ENCODE measurements around the gene DCLRE1A. TPM values are rescaled to one million over a fixed set of nuclear protein-coding genes. Genes with fewer than 3 reads are reported as not detected.
"Not testable (repeated sequence)": the region's sequence is repeated elsewhere in the genome, so short reads cannot be mapped to it uniquely, and the experiment has no call there.

The DCLRE1A gene
- total RNA-seq, 1 experiment from 2014 or later, result 14.6 TPM

DNA sequence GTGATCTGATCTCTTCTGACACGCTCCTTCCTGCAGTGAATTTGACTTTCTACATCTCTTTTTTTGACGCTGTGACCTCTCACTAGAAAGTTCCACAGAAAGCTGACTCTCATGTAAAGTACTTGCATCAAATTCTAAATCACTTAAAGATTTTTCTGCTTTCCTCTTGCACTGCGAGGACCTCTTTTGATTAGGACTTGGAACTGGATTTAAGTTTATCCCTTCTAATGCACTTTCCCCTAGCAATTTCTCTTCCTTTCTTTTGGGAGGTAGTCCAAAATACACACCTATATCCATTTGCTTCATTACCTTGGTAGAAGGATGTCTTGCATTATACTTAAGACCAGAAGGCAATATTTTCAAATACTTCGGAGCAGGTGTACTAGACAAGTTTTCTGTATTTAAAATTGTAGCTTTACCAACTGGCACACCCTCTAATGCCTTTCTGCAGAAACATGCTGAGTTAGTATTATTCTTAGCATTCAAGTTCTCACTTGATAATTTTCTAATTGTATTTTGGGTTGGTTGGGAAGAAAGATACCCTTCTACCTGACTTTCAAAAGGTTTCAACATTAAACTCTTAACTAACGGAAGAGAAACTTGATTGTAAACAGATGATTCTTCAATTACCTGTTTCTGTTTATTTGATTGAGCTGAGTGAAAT is 4.6 kb downstream of the DCLRE1A start:
- peaks cover 18% of the 10 kb centered on the region for H3K36me3 ChIP-seq
- no peak for DNase-seq (ENCODE audit: low read depth in 1 of 2, low spot score in 2 of 2)
- no peaks in the 10 kb centered on the region for H3K9me3 ChIP-seq (replicated peaks)
- no peak overlapping the region for H3K27ac ChIP-seq
- no peak overlapping the region for H3K4me3 ChIP-seq
- H3K4me1 ChIP-seq (replicated peaks), result peaks cover 5% of the 10 kb centered on the region; the same call in 1 of the 2 replicates
- no peaks in the 10 kb centered on the region for H3K27me3 ChIP-seq (replicated peaks)

DNA sequence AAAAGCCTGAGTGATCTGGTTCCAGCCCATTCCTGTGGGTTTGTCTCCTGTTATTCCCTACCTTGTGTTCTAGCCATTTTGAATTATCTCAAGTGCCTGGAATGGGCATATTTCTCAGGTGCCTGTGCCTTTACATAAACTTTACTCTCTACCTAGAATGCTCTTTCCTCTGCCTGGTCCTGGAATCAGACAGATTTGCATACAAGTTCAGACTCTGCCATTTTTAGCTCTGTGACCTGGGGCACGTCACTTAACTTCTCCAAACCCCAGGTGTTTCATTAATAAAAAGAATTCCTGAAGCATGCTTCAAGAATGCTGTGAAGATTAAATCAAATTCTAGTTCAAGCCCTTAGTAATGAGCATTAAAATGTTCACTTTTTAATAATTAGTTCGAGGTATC is 7.8 kb downstream of the DCLRE1A start:
- Histone ChIP-seq H3K4me3 (no peak overlapping the region), H3K36me3 (peaks cover 30% of the 10 kb centered on the region), H3K4me1 (replicated peaks) (no peaks in the 10 kb centered on the region), H3K27ac (no peak overlapping the region), H3K27me3 (replicated peaks) (no peaks in the 10 kb centered on the region), H3K9me3 (replicated peaks) (no peaks in the 10 kb centered on the region)
- DNase-seq (ENCODE audit: low read depth in 1 of 2, low spot score in 2 of 2), result no peak

DNA sequence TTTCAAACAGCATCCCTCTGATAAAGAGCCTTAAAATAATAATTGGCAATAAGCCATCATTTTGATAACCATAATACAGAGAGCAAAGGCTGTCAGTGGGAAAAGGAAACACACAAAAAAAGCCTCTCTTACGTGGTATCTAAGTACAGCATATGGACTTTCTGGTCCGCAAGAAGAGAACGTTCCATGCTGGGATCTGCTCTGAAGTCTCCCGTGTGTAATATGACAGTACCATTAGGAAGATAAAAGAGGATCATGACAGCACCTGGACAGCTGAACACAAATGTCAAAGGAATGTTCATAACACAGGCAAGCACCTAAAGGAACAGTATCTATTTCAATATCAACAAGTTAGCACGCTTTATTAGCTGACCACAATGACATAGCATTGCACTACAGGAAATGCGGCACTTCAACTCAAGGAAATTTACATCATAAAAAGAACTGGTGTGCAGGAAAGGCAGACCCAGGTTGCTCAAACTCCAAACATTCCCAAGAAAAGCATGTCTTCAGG is 9.9 kb downstream of the DCLRE1A start:
- no peaks in the 10 kb centered on the region for H3K9me3 ChIP-seq (replicated peaks)
- H3K4me3 ChIP-seq, result no peak overlapping the region
- no peak for DNase-seq (ENCODE audit: low read depth in 1 of 2, low spot score in 2 of 2)
- H3K36me3 ChIP-seq, result peaks cover 36% of the 10 kb centered on the region
- H3K27me3 ChIP-seq (replicated peaks), result no peaks in the 10 kb centered on the region
- H3K4me1 ChIP-seq (replicated peaks), result no peaks in the 10 kb centered on the region
- no peak overlapping the region for H3K27ac ChIP-seq

DNA sequence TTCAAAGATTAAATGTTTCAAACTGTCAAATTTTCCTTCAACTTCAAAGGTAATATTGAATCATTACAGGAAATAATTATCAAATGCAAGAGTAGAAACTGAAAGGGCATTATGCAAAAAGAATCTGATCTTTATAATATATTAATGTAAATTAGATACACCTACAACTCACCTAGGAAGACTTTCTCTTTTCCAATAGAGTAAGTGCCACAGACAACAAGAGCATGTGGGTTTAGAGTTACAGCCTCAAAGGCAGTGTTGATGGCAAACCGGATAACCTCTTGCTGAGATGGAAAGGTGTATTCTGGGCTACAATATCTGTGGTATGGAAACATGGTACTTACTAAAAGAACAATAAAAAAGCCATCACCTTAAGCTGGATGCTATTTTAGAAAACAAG is 11.7 kb downstream of the DCLRE1A start:
- H3K4me1 ChIP-seq (replicated peaks), result no peaks in the 10 kb centered on the region
- H3K27me3 ChIP-seq (replicated peaks), result no peaks in the 10 kb centered on the region
- DNase-seq (ENCODE audit: low read depth in 1 of 2, low spot score in 2 of 2), result no peak

DNA sequence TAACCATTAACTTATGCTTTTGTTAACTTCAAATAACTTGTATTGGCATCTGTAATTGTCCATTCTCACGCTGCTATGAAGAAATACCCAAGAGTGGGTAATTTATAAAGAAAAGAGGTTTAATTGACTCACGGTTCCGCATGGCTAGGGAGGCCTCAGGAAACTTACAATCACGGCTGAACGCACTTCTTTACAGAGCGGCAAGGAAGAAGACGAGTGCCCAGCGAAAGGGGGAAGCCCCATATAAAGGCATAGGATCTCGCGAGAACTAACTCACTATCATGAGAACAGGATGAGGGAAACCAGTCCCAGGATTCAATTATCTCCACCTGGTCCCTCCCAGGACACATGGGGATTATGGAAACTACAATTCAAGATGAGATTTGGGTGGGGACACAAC is 25.3 kb downstream of the DCLRE1A start:
- H3K4me3 ChIP-seq; DNase-seq (ENCODE audit: low read depth in 1 of 2, low spot score in 2 of 2); H3K36me3 ChIP-seq; H3K27ac ChIP-seq; H3K4me1 ChIP-seq (replicated peaks); H3K9me3 ChIP-seq (replicated peaks): not testable (repeated sequence)
- peaks cover 13% of the 10 kb centered on the region for H3K27me3 ChIP-seq (replicated peaks)

More for the DNA sequence above, 11.7 kb downstream of the DCLRE1A start:
- no peak overlapping the region for H3K4me3 ChIP-seq
- H3K9me3 ChIP-seq (replicated peaks), result no peaks in the 10 kb centered on the region
- H3K36me3 ChIP-seq, result peaks cover 32% of the 10 kb centered on the region
- H3K27ac ChIP-seq, result no peak overlapping the region

DNA sequence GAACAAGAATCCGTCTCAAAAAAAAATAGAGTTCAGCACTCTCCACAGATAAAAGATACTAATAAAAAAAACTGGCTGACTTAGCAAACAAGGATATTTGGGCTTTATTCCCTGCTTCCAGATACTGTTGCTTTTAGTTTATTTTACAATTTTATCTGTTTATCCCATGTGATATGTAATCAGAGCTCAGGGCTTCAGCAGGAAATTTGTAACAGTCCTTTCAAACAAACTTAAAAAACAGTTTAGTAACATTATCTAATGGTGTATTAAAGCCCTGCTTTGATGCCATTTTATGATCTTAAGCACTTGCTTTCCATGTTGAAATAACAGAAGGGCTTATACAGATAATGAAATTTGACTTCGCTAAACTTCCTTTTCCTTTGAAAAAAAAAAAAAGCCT is 28.1 kb downstream of the DCLRE1A start:
- peaks cover 13% of the 10 kb centered on the region for H3K27me3 ChIP-seq (replicated peaks)
- no peak overlapping the region for H3K27ac ChIP-seq
- DNase-seq (ENCODE audit: low read depth in 1 of 2, low spot score in 2 of 2), result no peak
- no peaks in the 10 kb centered on the region for H3K4me1 ChIP-seq (replicated peaks)
- no peaks in the 10 kb centered on the region for H3K36me3 ChIP-seq
- H3K9me3 ChIP-seq (replicated peaks), result no peaks in the 10 kb centered on the region
- H3K4me3 ChIP-seq, result no peak overlapping the region

DNA sequence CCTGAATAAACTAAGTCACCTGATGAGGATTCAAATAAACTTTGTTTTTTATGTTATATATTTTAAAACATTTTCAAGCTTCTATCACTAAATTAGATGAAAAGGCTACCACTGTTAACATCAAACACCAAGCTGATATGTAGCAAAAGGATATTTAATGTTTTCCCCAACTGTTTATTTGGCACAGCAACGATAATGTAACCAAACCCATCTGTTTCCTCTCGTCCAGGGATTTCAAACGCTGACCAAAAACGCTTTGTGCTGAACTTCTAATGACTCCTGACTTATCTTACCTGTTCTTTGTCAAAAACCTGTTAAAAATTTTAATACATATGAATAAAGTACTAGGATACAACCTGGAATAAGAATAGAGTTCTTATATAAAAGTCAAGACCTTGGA is 30.5 kb downstream of the DCLRE1A start:
- DNase-seq (ENCODE audit: low read depth in 1 of 2, low spot score in 2 of 2), result no peak
- H3K4me1 ChIP-seq (replicated peaks), result no peaks in the 10 kb centered on the region
- no peak overlapping the region for H3K27ac ChIP-seq
- H3K9me3 ChIP-seq (replicated peaks), result no peaks in the 10 kb centered on the region
- no peaks in the 10 kb centered on the region for H3K36me3 ChIP-seq
- 0 out of 2 replicates have a peak, but pooled peaks cover 5% of the 10 kb centered on the region for H3K27me3 ChIP-seq (replicated peaks)
- H3K4me3 ChIP-seq, result no peak overlapping the region

DNA sequence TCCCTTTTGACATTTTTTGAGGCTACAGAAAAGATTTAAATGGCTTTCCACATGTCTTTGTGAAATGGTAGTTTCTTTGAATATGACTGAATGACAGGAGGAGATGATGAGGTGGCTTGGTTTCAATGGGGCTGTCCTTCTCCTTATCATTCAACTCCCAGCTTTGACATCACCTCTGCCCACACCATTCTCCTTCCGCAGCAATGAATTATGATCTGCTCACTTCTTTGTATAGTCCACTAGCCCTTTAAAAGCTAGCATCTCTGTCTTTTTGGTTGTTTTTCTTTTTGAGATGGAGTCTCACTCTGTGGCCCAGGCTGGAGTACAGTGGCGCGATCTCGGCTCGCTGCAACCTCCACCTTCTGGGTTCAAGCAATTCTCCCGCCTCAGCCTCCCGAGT is 31.7 kb downstream of the DCLRE1A start:
- no peak for DNase-seq (ENCODE audit: low read depth in 1 of 2, low spot score in 2 of 2)
- Histone ChIP-seq H3K9me3 (replicated peaks) (no peaks in the 10 kb centered on the region), H3K36me3 (no peaks in the 10 kb centered on the region), H3K27ac (no peak overlapping the region), H3K4me1 (replicated peaks) (no peaks in the 10 kb centered on the region), H3K4me3 (no peak overlapping the region), H3K27me3 (replicated peaks) (no peaks in the 10 kb centered on the region)

DNA sequence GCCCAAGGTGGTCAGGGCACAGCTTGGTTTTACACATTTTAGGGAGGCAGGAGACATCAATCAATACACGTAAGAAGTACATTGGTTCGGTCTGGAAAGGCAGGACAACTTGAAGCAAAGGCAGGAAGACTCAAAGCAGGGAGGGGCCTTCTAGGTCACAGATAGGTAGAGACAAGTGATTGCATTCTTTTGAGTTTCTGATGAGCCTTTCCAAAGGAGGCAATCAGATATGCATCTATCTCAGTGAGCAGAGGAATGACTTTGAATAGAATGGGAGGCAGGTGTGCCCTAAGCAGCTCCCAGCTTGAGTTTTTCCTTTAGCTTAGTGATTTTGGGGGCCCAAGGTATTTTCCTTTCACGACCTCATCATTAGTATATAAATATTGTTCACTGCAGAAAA is 32.6 kb downstream of the DCLRE1A start:
- not testable (repeated sequence) for H3K36me3 ChIP-seq; H3K27ac ChIP-seq; H3K27me3 ChIP-seq (replicated peaks); DNase-seq (ENCODE audit: low read depth in 1 of 2, low spot score in 2 of 2); H3K9me3 ChIP-seq (replicated peaks); H3K4me3 ChIP-seq; H3K4me1 ChIP-seq (replicated peaks)

DNA sequence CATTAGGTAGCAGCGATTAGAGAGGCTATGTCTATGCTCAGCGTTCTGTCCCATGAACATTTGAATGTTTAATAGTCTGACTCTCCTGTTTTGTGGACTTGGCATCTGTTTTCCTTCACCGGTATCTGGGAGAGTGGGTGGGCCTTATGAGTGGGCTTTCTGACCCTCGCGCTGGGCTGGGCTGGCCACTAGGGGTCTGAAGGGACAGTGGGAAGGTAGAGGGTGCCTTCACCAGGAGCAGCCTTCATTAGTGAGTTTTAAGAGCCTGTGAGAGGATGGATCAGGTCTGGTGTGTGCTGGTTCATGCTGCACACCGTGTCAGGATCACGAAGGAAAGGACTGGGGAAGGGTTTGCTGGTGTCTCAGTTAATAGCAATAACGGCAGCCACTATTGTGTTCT is 33.4 kb downstream of the DCLRE1A start:
- Histone ChIP-seq H3K36me3 (no peaks in the 10 kb centered on the region), H3K27me3 (replicated peaks) (no peaks in the 10 kb centered on the region), H3K27ac (no peak overlapping the region), H3K4me1 (replicated peaks) (no peaks in the 10 kb centered on the region), H3K4me3 (no peak overlapping the region), H3K9me3 (replicated peaks) (no peaks in the 10 kb centered on the region)
- peak in 1 of 2 experiments; percentile 10 for DNase-seq (ENCODE audit: low read depth in 1 of 2, low spot score in 2 of 2)

DNA sequence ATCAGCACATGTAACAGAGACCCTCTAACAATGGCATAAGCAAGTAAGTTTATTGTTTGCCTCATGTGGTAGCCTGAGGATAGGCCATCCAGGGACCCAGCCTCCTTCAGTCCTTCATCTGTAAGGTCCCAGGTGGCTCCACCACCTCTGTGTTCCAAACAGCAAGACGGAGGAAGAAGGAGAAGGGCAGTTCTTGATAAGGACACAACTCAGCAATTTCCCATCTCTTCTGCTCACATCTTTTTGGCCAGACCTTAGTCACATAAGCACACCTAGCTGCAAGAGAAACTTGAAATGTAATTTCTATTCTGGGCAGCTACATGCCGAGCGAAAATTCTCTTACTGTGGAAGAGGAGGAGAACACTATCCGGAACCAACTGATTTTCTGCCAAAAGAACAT is 33.9 kb downstream of the DCLRE1A start:
- Histone ChIP-seq H3K36me3 (no peaks in the 10 kb centered on the region), H3K9me3 (replicated peaks) (no peaks in the 10 kb centered on the region), H3K27ac (no peak overlapping the region), H3K4me1 (replicated peaks) (no peaks in the 10 kb centered on the region), H3K4me3 (no peak overlapping the region), H3K27me3 (replicated peaks) (no peaks in the 10 kb centered on the region)
- DNase-seq (ENCODE audit: low read depth in 1 of 2, low spot score in 2 of 2), result no peak

DNA sequence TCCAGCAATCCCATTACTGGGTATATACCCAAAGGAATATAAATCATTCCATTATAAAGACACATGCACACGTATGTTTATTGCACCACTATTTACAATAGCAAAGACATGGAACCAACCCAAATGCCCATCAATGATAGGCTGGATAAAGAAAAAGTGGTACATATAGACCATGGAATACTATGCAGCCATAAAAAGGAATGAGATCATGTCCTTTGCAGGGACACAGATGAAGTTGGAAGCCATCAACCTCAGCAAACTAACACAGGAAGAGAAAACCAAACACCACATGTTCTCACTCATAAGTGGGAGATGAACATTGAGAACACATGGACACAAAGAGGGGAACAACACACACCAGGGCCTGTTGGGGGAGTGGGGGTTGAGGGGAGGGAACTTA is 39.2 kb downstream of the DCLRE1A start:
- not testable (repeated sequence) for H3K36me3 ChIP-seq; H3K27ac ChIP-seq; H3K4me3 ChIP-seq; H3K27me3 ChIP-seq (replicated peaks); H3K9me3 ChIP-seq (replicated peaks); H3K4me1 ChIP-seq (replicated peaks); DNase-seq (ENCODE audit: low read depth in 1 of 2, low spot score in 2 of 2)

DNA sequence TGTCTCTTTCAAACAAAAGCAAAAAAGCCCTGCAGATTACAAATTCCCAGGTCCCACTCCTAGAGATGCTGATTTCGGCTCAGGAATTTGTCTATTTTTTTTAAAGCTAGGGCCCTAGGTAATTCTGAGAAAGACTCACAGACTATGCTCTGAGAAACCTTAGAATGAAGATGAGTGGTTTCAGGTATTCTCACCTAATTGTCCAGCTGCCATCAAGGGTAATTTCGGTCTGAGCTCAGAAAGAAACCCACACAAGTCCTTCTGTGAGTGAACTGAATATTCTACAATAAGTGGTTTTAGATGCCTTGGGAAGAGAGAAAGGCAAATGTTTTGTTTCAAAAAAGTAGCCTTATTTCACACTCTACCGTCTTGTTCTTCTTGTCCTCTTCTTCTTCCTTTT is 45.7 kb downstream of the DCLRE1A start:
- Histone ChIP-seq H3K4me3 (no peak overlapping the region), H3K4me1 (replicated peaks) (no peaks in the 10 kb centered on the region), H3K9me3 (replicated peaks) (no peaks in the 10 kb centered on the region), H3K36me3 (no peaks in the 10 kb centered on the region), H3K27me3 (replicated peaks) (peaks cover 11% of the 10 kb centered on the region), H3K27ac (no peak overlapping the region)
- no peak for DNase-seq (ENCODE audit: low read depth in 1 of 2, low spot score in 2 of 2)

DNA sequence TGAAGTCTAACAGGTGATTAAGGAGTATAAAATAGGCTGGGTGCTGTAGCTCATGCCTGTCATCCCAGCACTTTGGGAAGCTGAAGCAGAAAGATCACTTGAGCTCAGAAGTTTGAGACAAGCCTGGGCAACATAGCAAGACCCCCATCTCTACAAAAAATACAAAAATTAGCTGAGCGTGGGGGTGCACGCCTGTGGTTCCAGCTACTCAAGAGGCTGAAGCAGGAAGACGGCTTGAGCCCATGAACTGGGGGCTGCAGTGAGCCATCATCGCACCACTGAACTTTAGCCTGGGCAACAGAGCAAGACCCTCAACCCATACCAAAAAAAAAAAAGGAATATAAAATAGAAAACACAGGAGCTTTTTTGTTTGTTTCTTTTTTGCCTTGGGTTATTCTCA is 47.4 kb downstream of the DCLRE1A start:
- Histone ChIP-seq H3K27me3 (replicated peaks) (peaks cover 11% of the 10 kb centered on the region), H3K27ac (no peak overlapping the region), H3K4me3 (no peak overlapping the region), H3K36me3 (no peaks in the 10 kb centered on the region), H3K4me1 (replicated peaks) (no peaks in the 10 kb centered on the region), H3K9me3 (replicated peaks) (no peaks in the 10 kb centered on the region)
- DNase-seq (ENCODE audit: low read depth in 1 of 2, low spot score in 2 of 2), result no peak

DNA sequence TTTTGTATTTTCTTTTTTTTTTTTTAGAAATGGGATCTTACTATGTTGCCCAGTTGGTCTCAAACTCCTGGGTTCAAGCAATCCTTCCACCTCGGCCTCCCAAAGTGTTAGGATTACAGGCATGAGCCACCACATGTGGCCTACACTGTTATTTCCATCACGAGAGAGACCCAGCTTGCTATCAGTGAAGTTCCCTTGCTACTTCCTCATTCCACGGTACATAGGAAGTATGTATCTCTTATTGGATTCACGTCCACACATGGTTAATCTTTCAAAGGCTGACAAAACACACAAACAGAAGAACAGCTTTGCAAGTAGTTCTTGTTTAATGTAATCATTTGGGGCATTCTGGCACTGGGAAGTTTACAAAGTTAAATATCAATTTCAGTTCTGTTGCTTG is 50.9 kb downstream of the DCLRE1A start:
- no peak overlapping the region for H3K27ac ChIP-seq
- no peaks in the 10 kb centered on the region for H3K36me3 ChIP-seq
- peaks cover 11% of the 10 kb centered on the region for H3K27me3 ChIP-seq (replicated peaks)
- DNase-seq (ENCODE audit: low read depth in 1 of 2, low spot score in 2 of 2), result no peak
- no peaks in the 10 kb centered on the region for H3K4me1 ChIP-seq (replicated peaks)
- no peak overlapping the region for H3K4me3 ChIP-seq
- H3K9me3 ChIP-seq (replicated peaks), result no peaks in the 10 kb centered on the region
